Measurements from ENCODE around the gene ERF.

The ERF gene

DNA sequence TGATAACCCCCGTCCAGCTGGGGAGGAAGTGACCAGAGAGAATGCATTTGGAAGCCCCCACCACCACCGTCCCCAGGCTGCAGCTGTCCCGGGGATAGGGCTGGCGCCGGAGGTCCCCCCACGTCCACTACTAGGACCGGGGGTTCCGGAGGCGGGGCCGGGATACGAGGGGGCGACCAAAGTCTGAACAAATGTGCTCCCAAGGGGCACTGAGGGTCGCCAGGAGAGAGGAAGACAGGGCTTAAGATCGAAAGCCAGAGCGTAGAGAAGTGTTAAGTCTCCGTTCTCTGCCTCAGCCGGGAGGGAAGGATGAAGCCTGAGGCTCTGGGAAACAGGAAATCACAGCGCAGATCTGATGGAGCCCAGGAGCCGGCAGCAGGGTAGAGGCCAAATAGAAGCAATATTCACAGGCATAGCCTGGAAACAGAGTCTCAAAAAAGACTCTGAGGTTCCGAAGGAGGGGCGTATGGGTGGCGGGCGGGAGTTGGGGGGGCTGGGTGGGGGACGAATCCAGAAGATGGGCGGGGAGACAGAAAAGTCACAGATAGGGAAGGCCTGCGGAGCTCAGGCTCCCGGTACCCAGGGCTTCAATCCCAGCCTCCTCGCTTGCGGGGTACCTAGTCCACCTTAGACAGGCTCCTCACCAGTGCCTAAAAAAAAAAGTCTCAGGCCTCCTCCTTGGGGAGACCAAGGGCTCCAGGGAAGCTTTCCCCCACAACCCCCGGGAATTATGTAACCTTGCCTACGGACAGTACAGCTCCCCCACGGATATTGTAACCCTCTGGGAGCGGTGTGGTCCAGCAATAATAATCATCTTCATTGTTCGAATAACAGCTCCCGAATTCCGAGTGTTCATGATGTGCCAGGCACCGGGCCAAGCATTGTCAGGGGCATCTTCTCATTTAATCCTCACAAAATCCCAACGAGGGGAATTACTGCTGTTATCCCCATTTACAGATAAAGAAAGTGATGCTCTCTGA is 1.1 kb upstream of the ERF start:
- DNase-seq = peak in 36 of 51 donors; percentile 20 to 84 (median 48)

GRCh38 chr19:42254089-42254849 is 659 bp downstream of the ERF start:
- DNase-seq = peak; percentile 34 to 93 (median 72)

- peak in 39 of 51 donors; percentile 23 to 86 (median 56) for DNase-seq
Measured at GRCh38 chr19:42253245-42254088, 1.5 kb downstream of the ERF start.

- peak; percentile 40 to 97 (median 80) for DNase-seq
Measured at GRCh38 chr19:42252365-42253244, 2.3 kb downstream of the ERF start.

GRCh38 chr19:42251572-42252358 is 3.2 kb downstream of the ERF start:
- peak in 1 of 51 donors; percentile 36 for DNase-seq

DNA sequence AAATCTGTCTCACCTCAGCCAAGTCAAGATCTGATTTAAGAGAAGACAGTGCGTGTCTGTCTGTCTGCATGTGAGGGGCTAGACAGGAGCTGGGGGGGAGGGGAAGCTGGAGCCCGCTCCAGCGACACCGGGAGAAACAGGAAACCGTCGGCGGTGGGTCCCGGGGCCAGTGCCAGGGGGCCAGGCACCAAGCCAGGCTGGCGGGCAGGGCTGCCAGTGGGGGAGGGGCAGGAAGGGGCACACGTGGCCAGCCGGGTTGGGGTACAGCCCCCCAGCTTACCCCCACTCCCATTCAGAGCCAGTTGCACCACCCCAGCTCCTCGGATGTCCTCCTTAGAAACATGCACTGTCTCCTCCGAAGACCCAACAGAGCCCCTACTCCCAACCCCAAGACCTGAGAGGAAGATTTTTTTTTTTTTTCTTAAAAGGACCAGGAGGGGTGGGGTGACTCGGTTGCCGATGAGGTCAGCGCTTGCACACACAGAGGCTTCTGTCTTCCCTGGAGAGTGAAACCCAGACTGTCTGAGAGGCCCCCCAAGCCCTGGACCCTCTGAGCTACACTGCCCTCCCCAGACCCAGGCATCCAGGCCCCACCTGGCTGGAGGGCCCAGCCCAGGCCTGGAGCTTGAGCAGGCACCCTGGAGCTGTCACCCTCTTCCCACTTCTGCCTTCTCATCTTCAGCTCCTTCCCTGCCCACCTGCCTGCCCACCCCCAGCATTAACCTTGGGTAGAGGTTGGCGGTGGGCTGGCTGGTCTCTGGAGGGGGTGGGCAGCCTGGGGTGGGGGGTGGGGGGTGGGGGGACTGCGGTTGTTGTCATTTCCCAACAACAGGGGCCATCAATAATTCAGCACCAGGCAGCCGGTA is 4.0 kb downstream of the ERF start:
- peak in 45 of 51 donors; percentile 8 to 76 (median 49) for DNase-seq

- DNase-seq = peak in 2 of 51 donors; percentile 52 to 54
Measured at GRCh38 chr19:42250183-42250665, 4.7 kb downstream of the ERF start.

DNA sequence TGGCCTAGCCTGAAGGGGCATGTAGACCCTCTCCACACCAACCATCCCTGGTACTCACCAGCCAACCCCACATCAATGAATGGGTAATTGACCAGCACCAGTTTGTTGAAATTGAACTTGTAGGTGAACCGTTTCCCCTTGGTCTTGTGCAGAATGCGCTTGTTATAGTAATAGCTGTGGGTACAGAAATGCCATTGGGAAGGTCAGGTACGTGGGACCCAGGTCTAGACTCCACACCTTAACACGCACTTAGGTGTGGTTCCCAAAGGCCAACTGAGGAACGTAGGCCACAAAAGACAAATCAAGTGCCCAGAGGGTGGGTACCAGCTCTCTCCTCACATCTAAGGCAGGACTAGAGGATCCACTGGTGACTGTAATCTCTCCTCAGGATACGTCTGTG is 5.2 kb downstream of the ERF start:
- DNase-seq = no peak

DNA sequence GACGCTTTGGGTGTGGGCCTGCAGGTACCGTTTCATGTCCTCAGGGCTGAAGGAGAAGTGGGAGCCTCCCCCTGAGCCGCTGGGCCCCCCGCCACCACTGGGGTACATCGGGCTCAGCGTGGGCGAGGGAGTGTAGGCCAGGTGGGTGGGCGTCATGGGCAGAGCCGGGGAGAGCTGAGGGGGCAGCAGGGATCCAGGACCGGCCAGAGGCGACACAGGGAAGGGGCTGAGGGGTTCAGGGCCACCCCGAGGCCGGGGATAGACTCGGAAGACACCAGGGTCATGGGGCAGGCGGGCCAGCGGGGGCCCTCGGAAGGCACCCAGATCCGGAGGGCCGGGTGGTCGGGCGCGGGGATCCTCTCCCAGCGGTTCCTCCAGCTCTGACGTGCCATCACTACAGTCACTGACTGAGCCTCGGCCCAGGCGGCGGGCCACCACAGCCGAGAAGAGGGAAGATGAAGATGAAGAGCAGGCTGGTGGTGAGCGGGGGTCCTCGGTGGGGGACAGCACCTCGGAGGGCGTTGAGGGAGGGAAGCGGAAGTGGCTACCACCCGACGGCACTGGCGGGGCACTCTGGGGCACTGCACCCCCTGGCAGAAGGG is 5.7 kb downstream of the ERF start:
- no peak for DNase-seq

GRCh38 chr19:42248270-42249148 is 6.4 kb downstream of the ERF start:
- no peak for DNase-seq

DNA sequence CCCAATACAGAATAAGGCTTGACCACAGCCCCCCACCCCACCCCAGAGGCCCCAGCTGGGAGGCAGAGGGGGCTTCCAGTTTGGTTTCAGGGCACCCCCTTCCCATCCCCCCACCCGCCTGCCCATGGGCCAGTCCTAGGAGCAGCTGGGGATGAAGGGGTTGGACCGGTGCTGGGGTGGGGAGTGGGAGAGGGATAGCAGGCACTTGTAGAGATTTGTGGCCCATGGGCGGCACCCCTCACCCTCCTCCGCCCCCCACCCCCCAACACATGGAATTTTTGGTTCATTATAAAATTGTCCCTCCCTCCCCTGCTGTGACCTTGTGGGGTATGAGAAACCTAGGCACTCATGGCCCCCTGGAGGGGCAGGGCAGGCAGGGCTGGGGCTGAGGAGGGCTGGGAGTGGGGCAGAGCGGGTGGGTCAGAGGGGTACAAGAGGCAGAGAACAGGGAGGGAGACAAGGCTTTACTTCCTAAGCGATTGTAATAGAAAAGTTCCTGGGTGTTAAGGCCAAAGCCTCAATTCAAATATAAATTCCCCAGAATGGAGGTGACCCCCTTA is 7.2 kb downstream of the ERF start:
- DNase-seq = no peak

GRCh38 chr19:42246922-42247639 is 7.8 kb downstream of the ERF start:
- DNase-seq = peak in 1 of 51 donors; percentile 4

GRCh38 chr19:42246143-42246921 is 8.6 kb downstream of the ERF start:
- DNase-seq = peak in 49 of 51 donors; percentile 17 to 93 (median 76)

DNA sequence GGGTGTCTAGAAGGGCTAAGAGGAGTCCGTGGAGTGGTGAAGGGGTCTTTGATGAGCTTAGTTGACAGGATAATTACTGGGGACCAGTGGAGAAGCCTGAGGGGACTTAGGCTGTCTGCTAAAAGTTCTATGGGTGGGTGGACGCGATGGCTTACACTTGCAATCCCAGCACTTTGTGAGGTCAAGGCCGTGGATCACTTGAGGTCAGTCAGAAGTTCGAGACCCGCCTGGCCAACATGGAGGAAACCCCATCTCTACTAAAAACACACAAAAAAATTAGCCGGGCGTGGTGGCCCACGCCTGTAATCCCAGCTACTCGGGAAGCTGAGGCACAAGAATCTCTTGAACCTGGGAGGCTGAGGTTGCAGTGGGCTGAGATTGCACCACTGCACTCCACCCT is 9.7 kb downstream of the ERF start:
- no peak for DNase-seq
